CD4-positive, alpha-beta T cell treated with Interferon alpha-2 for 1 hour (primary cell): ENCODE data around the gene PLSCR3.

ENCODE experiments used
- DNase-seq, 2 donors: peaks; one replicate each; pipeline ENCODE4 v3.0.0-alpha.2; 2020 to 2022

PLSCR3 gene

DNA sequence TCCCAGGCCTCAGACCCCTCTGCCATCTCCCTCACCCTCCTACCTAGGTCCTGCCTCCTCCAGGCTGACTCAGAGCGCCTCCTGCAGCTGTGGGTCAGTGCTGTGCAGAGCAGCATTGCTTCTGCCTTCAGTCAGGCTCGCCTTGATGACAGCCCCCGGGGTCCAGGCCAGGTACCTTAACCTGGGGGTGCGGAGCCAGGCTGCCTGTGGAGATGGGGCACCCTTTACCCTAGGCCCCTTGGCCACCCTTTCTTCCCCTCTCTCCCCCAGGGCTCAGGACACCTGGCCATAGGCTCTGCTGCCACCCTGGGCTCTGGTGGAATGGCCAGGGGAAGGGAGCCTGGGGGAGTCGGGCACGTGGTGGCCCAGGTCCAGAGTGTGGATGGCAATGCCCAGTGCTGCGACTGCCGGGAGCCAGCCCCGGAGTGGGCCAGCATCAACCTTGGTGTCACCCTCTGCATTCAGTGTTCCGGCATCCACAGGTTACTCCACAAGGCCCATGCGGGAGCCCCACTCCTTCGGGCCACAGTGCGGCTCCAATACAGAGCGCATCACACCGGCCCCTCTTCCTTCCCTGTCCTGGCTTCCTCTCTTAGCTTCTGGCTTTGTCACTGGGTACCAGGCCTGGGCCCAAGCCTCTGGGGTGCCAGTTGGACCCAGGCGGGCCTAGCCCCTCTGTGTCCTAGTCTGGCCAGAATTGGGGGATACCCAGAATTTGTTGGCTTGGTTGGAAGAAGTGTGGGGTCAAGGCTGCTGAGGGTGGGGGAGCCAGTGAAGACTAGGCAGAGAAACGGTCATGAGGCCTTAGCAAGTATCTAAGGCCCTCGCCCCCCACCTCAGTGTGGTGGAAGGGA, 47.3 kb downstream of the PLSCR3 start:
- DNase-seq = no peak

DNA sequence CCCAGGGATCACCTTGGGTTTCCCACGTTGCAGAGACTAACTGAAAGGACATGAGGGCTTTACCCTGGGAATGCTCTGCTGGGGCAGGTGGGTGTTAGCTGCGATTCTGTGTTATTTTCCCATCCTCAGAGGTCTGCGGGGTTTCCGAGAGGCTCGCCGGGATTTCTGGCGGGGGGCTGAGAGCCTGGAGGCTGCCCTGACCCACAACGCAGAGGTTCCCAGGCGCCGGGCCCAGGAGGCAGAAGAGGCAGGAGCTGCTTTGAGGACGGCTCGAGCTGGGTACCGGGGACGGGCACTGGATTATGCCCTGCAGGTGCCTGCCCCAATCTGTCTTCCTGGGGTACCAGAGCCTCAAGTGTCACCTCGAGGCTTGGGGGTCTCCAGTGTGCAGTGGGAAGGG, 51.1 kb downstream of the PLSCR3 start:
- DNase-seq = no peak

DNA sequence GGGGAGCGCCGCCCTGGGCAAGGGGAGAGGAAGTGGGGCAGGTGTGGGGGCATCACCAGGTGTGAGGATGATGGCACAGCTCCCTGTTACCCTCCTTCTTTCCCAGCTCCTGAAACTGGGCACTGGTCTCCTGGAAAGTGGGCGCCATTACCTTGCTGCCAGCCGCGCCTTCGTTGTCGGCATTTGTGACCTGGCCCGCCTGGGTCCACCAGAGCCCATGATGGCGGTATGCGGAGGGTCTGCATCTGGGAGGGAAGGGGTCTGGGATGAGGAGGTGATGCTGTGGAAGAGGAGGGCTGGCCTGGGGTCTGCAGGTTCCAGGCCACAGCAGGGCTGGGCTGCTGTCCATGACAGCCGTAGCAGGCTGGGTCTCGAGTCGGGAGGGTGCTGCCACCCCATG, 52.5 kb downstream of the PLSCR3 start:
- DNase-seq = no peak

DNA sequence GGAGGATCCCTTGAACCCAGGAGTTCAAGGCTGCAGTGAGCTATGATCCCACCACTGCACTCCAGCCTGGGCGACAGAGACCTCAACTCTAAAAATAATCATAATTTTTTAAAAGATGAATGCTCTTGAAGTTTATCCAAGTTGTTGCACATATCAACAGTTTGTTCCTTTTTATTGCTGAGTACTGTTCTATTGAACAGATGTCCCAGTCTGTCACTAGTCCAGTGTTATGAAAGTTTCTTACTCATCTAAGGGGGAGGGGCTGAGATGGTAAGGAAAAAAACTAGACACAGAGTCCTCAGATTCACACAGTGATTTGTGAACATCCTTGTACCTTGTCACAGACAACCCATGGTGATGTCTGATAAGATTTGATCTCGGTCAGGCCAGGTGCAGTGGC, 54.1 kb downstream of the PLSCR3 start:
- DNase-seq = no peak
